Lung (tissue), 12 donors: ENCODE data around the gene WHRN. TPM values are rescaled to one million over a fixed set of nuclear protein-coding genes. Genes with fewer than 3 reads are reported as not detected.

Experiments used
- ATAC-seq: fragments of 200-7000 bp; cut with Tn5 transposase; one replicate; pipeline ENCODE4 v1.9.1; 2020; ENCODE audit warnings: moderate number of reproducible peaks; ENCODE audit not compliant: insufficient read depth, low FRiP score
- DNase-seq, 3 donors: peaks; one replicate each; pipeline ENCODE4 v3.0.0-alpha.2; 2013 to 2017
- H3K27ac ChIP-seq, 2 donors: one replicate each; pipeline ENCODE4 v1.5.1; 2013; ENCODE audit warnings: mild to moderate bottlenecking in 2 of 2, moderate library complexity in 2 of 2, control low read depth in 1 of 2, inconsistent platforms in 1 of 2, low read depth in 1 of 2, low read length in 1 of 2
- H3K27me3 ChIP-seq, 3 donors: one replicate each; pipeline ENCODE4 v1.5.1; 2013; ENCODE audit warnings: low read length in 2 of 3; ENCODE audit not compliant: control insufficient read depth in 3 of 3, insufficient read depth in 3 of 3
- H3K36me3 ChIP-seq, 4 donors: one replicate each; pipeline ENCODE4 v1.5.1; 2013; ENCODE audit warnings: low read length in 4 of 4, mild to moderate bottlenecking in 1 of 4, moderate library complexity in 1 of 4; ENCODE audit not compliant: control insufficient read depth in 4 of 4, insufficient read depth in 4 of 4
- H3K4me1 ChIP-seq, 5 donors: one replicate each; pipeline ENCODE4 v1.5.1; 2013; ENCODE audit warnings: low read length in 5 of 5, mild to moderate bottlenecking in 2 of 5, moderate library complexity in 1 of 5; ENCODE audit not compliant: control insufficient read depth in 5 of 5, insufficient read depth in 5 of 5
- H3K4me3 ChIP-seq: one replicate; pipeline ENCODE4 v1.5.1; 2013; ENCODE audit warnings: mild to moderate bottlenecking, control low read depth, moderate library complexity
- H3K9ac ChIP-seq, 2 donors: one replicate each; pipeline ENCODE4 v1.5.1; 2013; ENCODE audit warnings: low read length in 2 of 2, control low read depth in 1 of 2; ENCODE audit not compliant: insufficient read depth in 1 of 2
- H3K9me3 ChIP-seq, 4 donors: one replicate each; pipeline ENCODE4 v1.5.1; 2013; ENCODE audit warnings: low read length in 3 of 4, mild to moderate bottlenecking in 1 of 4, moderate library complexity in 1 of 4; ENCODE audit not compliant: control insufficient read depth in 4 of 4, insufficient read depth in 3 of 4
- CTCF ChIP-seq: IDR thresholded peaks from 2 replicates; pipeline ENCODE4 v1.5.1; 2012; ENCODE audit warnings: mild to moderate bottlenecking; ENCODE audit errors: control extremely low read depth, extremely low read depth
- WGBS, 2 donors: extraction: QIAGEN DNeasy Blood & Tissue Kit; methylation state at CpG; one replicate each; pipeline ENCODE4 v1.1.7; 2013; 5-methylcytosine and 5-hydroxymethylcytosine counted together
- polyA plus RNA-seq, 2 donors: library from polyadenylated mRNA; stranded (reverse); fragments of 200-250 nt; gene quantifications; one replicate each; pipeline ENCODE4 v1.2.1, GENCODE V29; 2013
- total RNA-seq, 2 donors: library from RNA; depleted of rRNA in 1 of 2; stranded (reverse); fragments of >200 nt in 1 of 2; gene quantifications; one replicate each; pipeline ENCODE4 v1.2.1, GENCODE V29; 2014 to 2021
- donor health status: control.
- donor health status: control.
- donor health status: Bipolar disorder and iron deficiency.
- donor health status: healthy.
- donor health status: DM: yes; HTN: yes; CAD: no.

The WHRN gene
- total and polyA plus RNA-seq, 4 donors = 3.1 to 11.7 (median 5.6) TPM

GRCh38 chr9:114404531-114404930, 100.7 kb downstream of the WHRN start:
- DNase-seq (no peak), ATAC-seq (no peak)
- Histone ChIP-seq H3K9me3 (no peaks in the 10 kb centered on the region), H3K4me3 (no peak overlapping the region), H3K4me1 (no peaks in the 10 kb centered on the region), H3K27me3 (no peaks in the 10 kb centered on the region), H3K36me3 (no peaks in the 10 kb centered on the region), H3K27ac (no peak overlapping the region), H3K9ac (no peak overlapping the region)
- TF ChIP-seq CTCF = no peak
- WGBS, 2 donors = 89 to 93% methylated on average over 2 of the region's 2 CpGs

GRCh38 chr9:114403153-114403756, 102.0 kb downstream of the WHRN start:
- DNase-seq = no peak
- no peak for TF ChIP-seq CTCF
- H3K4me1 ChIP-seq = no peaks in the 10 kb centered on the region
- 91 to 98% methylated on average over 16 of the region's 16 CpGs for WGBS, 2 donors
- H3K9me3 ChIP-seq = no peaks in the 10 kb centered on the region
- H3K27me3 ChIP-seq = no peaks in the 10 kb centered on the region
- H3K36me3 ChIP-seq = no peaks in the 10 kb centered on the region
- H3K27ac ChIP-seq = no peak overlapping the region
- ATAC-seq = no peak
- no peak overlapping the region for H3K4me3 ChIP-seq
- no peak overlapping the region for H3K9ac ChIP-seq

GRCh38 chr9:114401344-114401743, 103.9 kb downstream of the WHRN start:
- no peak overlapping the region for H3K27ac ChIP-seq
- H3K4me1 ChIP-seq = peaks cover 0 to 13% (median 0%) of the 10 kb centered on the region in 5 donors
- no peak for TF ChIP-seq CTCF
- H3K27me3 ChIP-seq = no peaks in the 10 kb centered on the region
- ATAC-seq (no peak), DNase-seq (no peak)
- no peaks in the 10 kb centered on the region for H3K9me3 ChIP-seq
- no peak overlapping the region for H3K4me3 ChIP-seq
- H3K36me3 ChIP-seq = no peaks in the 10 kb centered on the region
- WGBS, 2 donors = 73 to 83% methylated on average over 7 of the region's 7 CpGs
- H3K9ac ChIP-seq = no peak overlapping the region

DNA sequence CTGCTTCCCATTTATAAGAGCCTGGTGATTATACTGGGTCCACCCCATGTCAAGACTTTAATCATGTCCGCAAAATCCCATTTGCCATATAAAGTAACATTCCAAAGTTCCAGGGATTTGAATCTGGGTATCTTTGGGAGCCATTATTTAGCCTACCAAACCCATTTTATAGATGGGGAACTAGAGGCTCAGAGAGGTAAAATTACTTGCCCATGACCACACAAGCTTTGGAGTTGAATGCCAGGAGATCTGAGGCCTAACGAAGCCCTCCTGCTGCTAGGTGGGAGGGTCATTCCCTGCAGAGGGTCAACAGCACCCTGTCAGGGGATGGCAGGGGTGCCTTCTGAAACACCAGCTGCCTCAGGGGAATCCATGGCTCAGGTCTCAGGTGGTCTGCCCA, 104.5 kb downstream of the WHRN start:
- H3K9me3 ChIP-seq = no peaks in the 10 kb centered on the region
- peaks cover 0 to 3% (median 0%) of the 10 kb centered on the region in 4 donors for H3K36me3 ChIP-seq
- DNase-seq (no peak), ATAC-seq (no peak)
- H3K27ac ChIP-seq = no peak overlapping the region
- peaks cover 0 to 19% (median 0%) of the 10 kb centered on the region in 5 donors for H3K4me1 ChIP-seq
- no peak overlapping the region for H3K9ac ChIP-seq
- no peaks in the 10 kb centered on the region for H3K27me3 ChIP-seq
- no peak for TF ChIP-seq CTCF
- no peak overlapping the region for H3K4me3 ChIP-seq
- 74 to 83% methylated on average over 2 of the region's 2 CpGs for WGBS, 2 donors
